ENCODE data around the gene PDHA2.
A peak's percentile ranks its signal among the peaks of the same experiment; 100 is the strongest.

The PDHA2 gene

GRCh38 chr4:95839891-95840290, at the start of gene PDHA2:
PDHA2 (plus strand) TSS chr4:95840093; CDS start chr4:95840151, 58 bp downstream.
- no peak within 1 kb of the TSS for H3K4me3 ChIP-seq

DNA sequence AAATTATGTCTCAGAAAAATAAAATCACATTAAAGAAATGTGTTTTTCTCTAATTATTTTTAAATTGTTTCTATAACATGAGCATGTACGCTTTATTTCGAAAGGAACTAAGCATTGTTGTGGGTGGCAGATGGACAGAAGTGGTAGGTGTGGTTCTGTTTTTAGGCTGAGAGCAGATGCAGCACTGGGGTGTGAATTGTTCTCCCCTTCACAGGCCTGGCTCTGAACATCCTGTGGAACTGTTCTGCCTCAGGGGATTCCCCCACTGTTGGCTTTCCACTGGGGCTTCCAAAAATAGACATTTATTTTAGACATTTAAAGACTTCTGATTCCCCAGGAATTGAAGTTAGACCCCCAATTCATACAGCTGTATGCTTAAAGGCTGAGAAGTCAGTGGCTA, 41.9 kb upstream of the PDHA2 start:
- Histone ChIP-seq H3K9ac (no peak overlapping the region), H3K27me3 (no peaks in the 10 kb centered on the region), H3K36me3 (no peaks in the 10 kb centered on the region), H3K4me3 (no peak overlapping the region), H4K20me1 (no peaks in the 10 kb centered on the region), H3K4me2 (peak overlapping the region in 9 of 11 experiments; percentile 10 to 60 (median 40); a peak in 14 of 22 replicates), H3K9me3 (replicated peaks in 1 of 11) (peaks cover 0 to 17% (median 4%) of the 10 kb centered on the region in 11 experiments; a peak in 7 of 22 replicates), H3K4me1 (peaks cover 5 to 16% (median 11%) of the 10 kb centered on the region in 10 experiments; a peak in 15 of 20 replicates), H3K27ac (no peak overlapping the region)
- TF ChIP-seq Cebpa-rat (IDR thresholded peaks at IDR 0.05) = no peak

More at GRCh38 chr4:95839891-95840290, at the start of gene PDHA2:
- no peak within 1 kb of the TSS for H3K4me2 ChIP-seq
- no peaks in the 10 kb centered on the region for H4K20me1 ChIP-seq
- H3K9me3 ChIP-seq (replicated peaks in 1 of 11) = peaks cover 0 to 4% (median 0%) of the 10 kb centered on the region in 11 experiments; a peak in 3 of 22 replicates
- H3K36me3 ChIP-seq = no peaks in the 10 kb centered on the region
- no peak for TF ChIP-seq Cebpa-rat (IDR thresholded peaks at IDR 0.05)
- H3K4me1 ChIP-seq = no peaks in the 10 kb centered on the region
- H3K27me3 ChIP-seq = no peaks in the 10 kb centered on the region
- no peak within 1 kb of the TSS for H3K27ac ChIP-seq
- H3K9ac ChIP-seq = no peak within 1 kb of the TSS

- Histone ChIP-seq H3K4me1 (peaks cover 5 to 16% (median 11%) of the 10 kb centered on the region in 10 experiments; a peak in 15 of 20 replicates), H3K36me3 (no peaks in the 10 kb centered on the region), H3K27ac (no peak overlapping the region), H3K9ac (no peak overlapping the region), H3K4me2 (peak overlapping the region in 8 of 11 experiments; percentile 19 to 60 (median 42); a peak in 9 of 22 replicates), H4K20me1 (no peaks in the 10 kb centered on the region), H3K4me3 (no peak overlapping the region), H3K27me3 (no peaks in the 10 kb centered on the region), H3K9me3 (replicated peaks in 1 of 11) (peaks cover 0 to 17% (median 4%) of the 10 kb centered on the region in 11 experiments; a peak in 7 of 22 replicates)
- no peak for TF ChIP-seq Cebpa-rat (IDR thresholded peaks at IDR 0.05)
Observed at GRCh38 chr4:95798727-95799126, 41.2 kb upstream of the PDHA2 start.

DNA sequence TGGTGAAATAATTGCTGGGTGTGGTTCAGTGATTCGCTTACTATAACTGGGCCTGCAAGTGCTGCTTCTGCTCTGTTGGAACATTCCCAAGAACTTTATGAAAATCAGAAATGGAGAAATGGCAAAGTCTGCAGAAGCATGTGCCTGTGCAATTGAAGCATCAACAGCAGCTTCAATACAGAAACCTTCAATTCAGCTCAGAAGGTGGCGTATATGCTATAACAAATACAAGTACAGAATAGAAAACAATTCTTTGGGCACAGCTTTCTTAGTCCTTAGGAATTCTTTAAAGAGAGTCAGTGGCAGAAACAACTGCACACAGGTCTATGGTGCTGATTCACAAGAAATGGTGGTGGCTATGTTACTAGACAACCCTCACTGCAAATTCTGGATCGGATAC, 18.0 kb upstream of the PDHA2 start:
- Histone ChIP-seq H3K27ac (no peak overlapping the region), H3K27me3 (no peaks in the 10 kb centered on the region), H3K9me3 (replicated peaks in 1 of 11) (no peaks in the 10 kb centered on the region), H3K9ac (no peak overlapping the region), H3K4me3 (no peak overlapping the region), H3K4me2 (no peak overlapping the region), H3K4me1 (no peaks in the 10 kb centered on the region), H3K36me3 (no peaks in the 10 kb centered on the region), H4K20me1 (no peaks in the 10 kb centered on the region)
- TF ChIP-seq Cebpa-rat (IDR thresholded peaks at IDR 0.05) = no peak

DNA sequence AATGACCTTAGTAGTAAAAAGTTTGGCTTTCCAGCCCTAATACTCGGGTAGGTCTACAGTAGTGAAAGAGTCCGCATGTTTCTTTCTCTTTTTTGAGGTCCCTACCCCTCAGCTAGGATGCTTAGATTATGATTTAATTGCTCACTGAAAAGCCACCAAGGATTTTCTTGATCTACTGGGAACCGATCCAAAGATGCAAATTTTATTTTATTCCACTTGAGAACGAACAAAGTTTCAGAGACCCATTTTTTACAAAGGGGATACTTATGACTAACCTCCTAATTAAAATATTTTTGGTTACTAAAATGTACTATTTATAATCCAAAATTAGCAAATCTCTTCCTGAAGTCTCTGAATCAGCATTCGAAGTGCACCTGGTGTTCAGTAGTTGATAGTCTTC, 14.3 kb upstream of the PDHA2 start:
- Histone ChIP-seq H4K20me1 (no peaks in the 10 kb centered on the region), H3K9ac (no peak overlapping the region), H3K27ac (no peak overlapping the region), H3K9me3 (replicated peaks in 1 of 11) (no peaks in the 10 kb centered on the region), H3K36me3 (no peaks in the 10 kb centered on the region), H3K4me2 (no peak overlapping the region), H3K4me1 (peaks cover 0 to 1% (median 0%) of the 10 kb centered on the region in 10 experiments; a peak in 3 of 20 replicates), H3K4me3 (no peak overlapping the region), H3K27me3 (no peaks in the 10 kb centered on the region)
- no peak for TF ChIP-seq Cebpa-rat (IDR thresholded peaks at IDR 0.05)

DNA sequence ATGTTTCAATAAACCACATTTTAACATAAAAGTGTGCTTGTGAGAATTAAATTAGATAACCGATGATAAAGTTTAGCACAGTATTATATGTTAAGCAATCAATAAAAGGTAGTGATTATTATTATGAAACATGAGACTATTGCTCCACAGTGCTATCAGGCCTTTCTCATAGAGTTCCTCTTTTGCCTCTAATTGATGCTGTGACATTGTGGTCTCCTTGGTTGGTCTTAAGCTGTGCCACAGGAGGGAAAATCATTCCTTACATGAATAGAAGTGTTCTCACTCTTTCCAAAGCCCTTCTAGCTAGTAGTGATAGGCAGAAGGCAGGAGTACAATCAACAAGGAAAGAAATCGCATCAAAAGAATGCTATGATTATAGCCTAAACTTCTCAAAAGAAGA, 9.2 kb upstream of the PDHA2 start:
- Histone ChIP-seq H3K4me3 (no peak overlapping the region), H3K27me3 (no peaks in the 10 kb centered on the region), H3K9ac (no peak overlapping the region), H3K27ac (peak overlapping the region in 5 of 11 experiments; percentile 22 to 60 (median 54); a peak in 10 of 22 replicates), H3K4me1 (peaks cover 0 to 9% (median 2%) of the 10 kb centered on the region in 10 experiments; a peak in 9 of 20 replicates), H4K20me1 (no peaks in the 10 kb centered on the region), H3K4me2 (peak overlapping the region in 5 of 11 experiments; percentile 2 to 44 (median 34); a peak in 5 of 22 replicates), H3K36me3 (no peaks in the 10 kb centered on the region), H3K9me3 (replicated peaks in 1 of 11) (no peaks in the 10 kb centered on the region)
- no peak for TF ChIP-seq Cebpa-rat (IDR thresholded peaks at IDR 0.05)

DNA sequence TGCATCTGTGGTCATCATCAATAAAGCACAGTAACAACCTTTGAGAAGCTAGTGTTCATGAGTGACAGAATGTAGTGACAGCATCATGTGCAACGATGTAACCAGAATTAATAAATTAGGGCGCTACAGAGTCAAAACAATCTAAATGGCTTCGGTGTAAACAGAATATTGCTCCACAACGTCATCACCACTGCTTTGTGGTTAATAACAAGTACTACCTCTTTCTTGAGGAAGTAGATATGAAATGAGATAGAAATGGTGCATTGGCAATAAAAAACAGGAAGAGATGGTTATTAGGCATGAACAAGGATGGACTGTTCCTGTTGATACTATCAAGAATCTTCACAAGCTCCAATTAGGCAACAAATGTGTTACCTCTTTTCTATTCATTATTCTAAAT, 8.7 kb upstream of the PDHA2 start:
- Histone ChIP-seq H4K20me1 (no peaks in the 10 kb centered on the region), H3K9me3 (replicated peaks in 1 of 11) (no peaks in the 10 kb centered on the region), H3K4me1 (peaks cover 0 to 9% (median 2%) of the 10 kb centered on the region in 10 experiments; a peak in 9 of 20 replicates), H3K9ac (no peak overlapping the region), H3K27ac (peak overlapping the region in 5 of 11 experiments; percentile 22 to 60 (median 54); a peak in 10 of 22 replicates), H3K27me3 (no peaks in the 10 kb centered on the region), H3K4me3 (no peak overlapping the region), H3K36me3 (no peaks in the 10 kb centered on the region), H3K4me2 (peak overlapping the region in 5 of 11 experiments; percentile 2 to 44 (median 34); a peak in 4 of 22 replicates)
- no peak for TF ChIP-seq Cebpa-rat (IDR thresholded peaks at IDR 0.05)

GRCh38 chr4:95833711-95834194, 6.1 kb upstream of the PDHA2 start:
- H4K20me1 ChIP-seq = no peaks in the 10 kb centered on the region
- no peak overlapping the region for H3K4me3 ChIP-seq
- no peak for TF ChIP-seq Cebpa-rat (IDR thresholded peaks at IDR 0.05)
- H3K4me1 ChIP-seq = peaks cover 0 to 9% (median 2%) of the 10 kb centered on the region in 10 experiments; a peak in 9 of 20 replicates
- no peaks in the 10 kb centered on the region for H3K36me3 ChIP-seq
- H3K9me3 ChIP-seq (replicated peaks in 1 of 11) = no peaks in the 10 kb centered on the region
- H3K27ac ChIP-seq = no peak overlapping the region
- H3K27me3 ChIP-seq = no peaks in the 10 kb centered on the region
- no peak overlapping the region for H3K4me2 ChIP-seq
- H3K9ac ChIP-seq = no peak overlapping the region

GRCh38 chr4:95835672-95836071, 4.2 kb upstream of the PDHA2 start:
- no peak overlapping the region for H3K27ac ChIP-seq
- H3K9me3 ChIP-seq (replicated peaks in 1 of 11) = peaks cover 0 to 4% (median 0%) of the 10 kb centered on the region in 11 experiments; a peak in 3 of 22 replicates
- no peaks in the 10 kb centered on the region for H3K36me3 ChIP-seq
- H3K9ac ChIP-seq = no peak overlapping the region
- H3K4me3 ChIP-seq = no peak overlapping the region
- H3K4me2 ChIP-seq = no peak overlapping the region
- H4K20me1 ChIP-seq = no peaks in the 10 kb centered on the region
- no peak for TF ChIP-seq Cebpa-rat (IDR thresholded peaks at IDR 0.05)
- H3K27me3 ChIP-seq = no peaks in the 10 kb centered on the region
- H3K4me1 ChIP-seq = peaks cover 0 to 6% (median 2%) of the 10 kb centered on the region in 10 experiments; a peak in 9 of 20 replicates

GRCh38 chr4:95838192-95838591, 1.7 kb upstream of the PDHA2 start:
- H3K36me3 ChIP-seq = no peaks in the 10 kb centered on the region
- no peak for TF ChIP-seq Cebpa-rat (IDR thresholded peaks at IDR 0.05)
- H4K20me1 ChIP-seq = no peaks in the 10 kb centered on the region

More at GRCh38 chr4:95838192-95838591, 1.7 kb upstream of the PDHA2 start:
- peaks cover 0 to 4% (median 0%) of the 10 kb centered on the region in 11 experiments; a peak in 3 of 22 replicates for H3K9me3 ChIP-seq (replicated peaks in 1 of 11)
- H3K4me2 ChIP-seq = no peak overlapping the region
- H3K4me3 ChIP-seq = no peak overlapping the region
- no peaks in the 10 kb centered on the region for H3K4me1 ChIP-seq
- no peaks in the 10 kb centered on the region for H3K27me3 ChIP-seq
- H3K27ac ChIP-seq = no peak overlapping the region
- no peak overlapping the region for H3K9ac ChIP-seq
